GM21526 (cell line): Measurements from ENCODE around the gene ZNF3.

Experiments used
- ATAC-seq: cut with Tn5 transposase; IDR thresholded peaks from one replicate; pipeline ENCODE4 v1.9.1; 2021; ENCODE audit warnings: moderate library complexity; ENCODE audit not compliant: unreplicated experiment, low FRiP score

ZNF3 gene

GRCh38 chr7:100111156-100111555 is 29.6 kb upstream of the ZNF3 start:
- no peak for ATAC-seq

GRCh38 chr7:100109521-100110163 is 28.1 kb upstream of the ZNF3 start:
- no peak for ATAC-seq

GRCh38 chr7:100107890-100108289 is 26.4 kb upstream of the ZNF3 start:
- ATAC-seq: no peak

DNA sequence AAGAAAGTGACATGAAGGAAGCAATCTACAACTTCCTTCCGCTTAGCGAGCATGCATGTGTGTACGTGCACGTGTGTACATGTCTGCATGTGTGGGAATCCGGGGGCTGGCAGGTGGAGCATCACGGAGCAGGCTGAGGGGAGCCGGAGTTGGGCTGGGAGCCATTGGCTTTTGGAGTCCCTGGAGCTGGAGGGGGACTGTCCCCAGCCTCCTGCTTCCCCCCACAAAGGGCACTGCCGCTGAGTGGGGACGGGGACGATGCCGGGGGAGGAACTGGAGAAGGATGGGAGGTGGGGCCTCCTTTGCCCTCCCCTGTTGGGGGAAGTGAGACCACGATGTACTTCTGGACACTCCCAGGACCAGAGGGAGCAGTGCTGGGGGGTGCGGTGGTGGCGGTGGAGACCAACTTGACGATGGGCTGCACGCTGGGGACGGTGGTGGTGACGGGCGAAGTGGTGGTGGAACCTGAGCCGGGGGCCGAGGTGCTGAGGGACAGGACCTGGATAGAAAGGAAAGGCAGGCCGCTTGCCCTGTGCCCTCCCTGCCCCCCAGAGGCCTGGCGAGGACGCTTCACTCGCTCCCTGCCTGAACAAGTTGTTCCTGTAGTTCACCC is 25.7 kb upstream of the ZNF3 start:
- ATAC-seq: no peak

DNA sequence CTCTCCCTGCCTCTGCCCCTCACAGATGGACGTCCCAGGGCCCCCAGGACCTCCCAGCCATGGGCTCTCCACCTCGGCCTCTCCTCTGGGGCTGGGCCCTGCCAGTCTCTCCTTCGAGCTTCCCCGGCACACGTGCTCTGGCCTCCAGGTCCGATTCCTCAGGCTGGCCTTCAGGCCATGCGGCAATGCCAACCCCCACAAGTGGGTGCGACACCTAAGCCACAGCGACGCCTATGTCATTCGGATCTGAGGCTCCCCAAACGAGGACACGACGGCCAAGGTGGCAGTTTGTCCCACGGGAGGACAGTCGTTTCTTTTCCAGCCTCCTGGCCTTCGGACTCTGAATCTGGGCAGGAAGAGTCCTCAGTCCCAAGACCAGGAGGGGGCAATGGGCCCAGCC is 25.1 kb upstream of the ZNF3 start:
- no peak for ATAC-seq

DNA sequence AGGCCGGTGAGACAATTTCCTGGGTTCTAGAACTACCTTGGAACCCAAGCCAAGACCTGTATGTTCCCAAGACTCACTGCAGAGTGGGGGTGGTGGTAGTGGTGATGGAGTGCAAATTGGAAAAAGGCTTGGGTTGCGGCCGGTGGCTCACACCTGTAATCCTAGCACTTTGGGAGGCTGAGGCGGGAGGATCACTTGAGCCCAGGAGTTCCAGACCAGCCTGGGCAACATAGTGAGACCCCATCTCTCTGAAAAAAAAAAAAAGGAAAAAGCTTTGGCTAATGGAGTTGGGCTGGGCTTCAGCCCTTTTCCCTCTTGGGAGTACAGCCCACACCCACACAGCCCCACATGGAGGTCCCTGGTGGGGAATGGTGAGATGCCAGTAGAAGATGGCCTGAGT is 24.0 kb upstream of the ZNF3 start:
- ATAC-seq: no peak

- ATAC-seq: no peak
These were observed 21.7 kb upstream of the ZNF3 start for GRCh38 chr7:100102950-100103840.

DNA sequence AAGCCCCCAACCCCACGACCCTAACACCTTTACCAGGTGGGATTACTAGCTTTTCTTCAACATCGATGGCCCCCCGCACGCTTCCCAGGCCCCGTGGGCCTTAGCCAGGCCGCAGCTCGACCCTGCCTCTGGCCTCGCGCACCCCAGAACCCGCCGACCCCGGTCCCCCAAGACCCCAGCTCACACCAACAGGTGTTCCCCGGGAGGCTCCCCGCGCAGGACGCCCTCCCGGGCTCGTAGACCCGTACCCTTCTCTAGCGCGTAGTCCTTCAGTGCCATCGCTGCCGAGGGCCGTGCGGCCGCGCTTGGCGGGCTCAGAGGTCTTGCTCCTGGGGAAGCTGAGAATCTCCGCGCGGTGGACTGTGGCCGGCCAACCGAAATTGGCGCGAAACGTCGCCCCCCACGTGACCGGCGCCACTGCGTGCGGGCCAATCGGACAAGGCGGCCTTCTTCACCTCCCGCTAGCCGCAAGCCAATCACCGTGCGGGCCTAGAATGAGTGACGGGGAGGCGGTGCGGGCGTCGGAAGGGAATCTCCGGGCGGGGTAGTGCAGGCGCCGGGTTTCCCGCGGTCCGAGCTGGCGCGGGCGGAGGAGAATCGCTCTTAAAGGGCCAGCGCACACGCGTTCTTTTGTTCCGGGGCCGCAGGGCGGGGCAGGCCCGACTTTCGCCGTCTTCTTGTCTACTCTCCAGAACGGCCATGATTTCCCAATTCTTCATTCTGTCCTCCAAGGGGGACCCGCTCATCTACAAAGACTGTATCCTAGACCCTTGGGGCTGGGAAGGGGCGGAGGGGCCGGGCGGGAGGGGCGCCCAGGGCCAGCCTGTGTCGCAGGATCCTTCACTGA is 19.7 kb upstream of the ZNF3 start, which contains the start of the genes AP4M1 and MCM7:
Gene AP4M1, plus strand, starts transcription at position 628 of the 847 bp plus-strand sequence. Its CDS starts 72 bp downstream, at position 700.
Gene MCM7, minus strand, starts transcription at position 382 of the 847 bp plus-strand sequence. Its CDS starts 103 bp downstream, at position 279.
- ATAC-seq: peak; percentile 81

GRCh38 chr7:100100420-100101015 is 19.0 kb upstream of the ZNF3 start:
- peak; percentile 57 for ATAC-seq

DNA sequence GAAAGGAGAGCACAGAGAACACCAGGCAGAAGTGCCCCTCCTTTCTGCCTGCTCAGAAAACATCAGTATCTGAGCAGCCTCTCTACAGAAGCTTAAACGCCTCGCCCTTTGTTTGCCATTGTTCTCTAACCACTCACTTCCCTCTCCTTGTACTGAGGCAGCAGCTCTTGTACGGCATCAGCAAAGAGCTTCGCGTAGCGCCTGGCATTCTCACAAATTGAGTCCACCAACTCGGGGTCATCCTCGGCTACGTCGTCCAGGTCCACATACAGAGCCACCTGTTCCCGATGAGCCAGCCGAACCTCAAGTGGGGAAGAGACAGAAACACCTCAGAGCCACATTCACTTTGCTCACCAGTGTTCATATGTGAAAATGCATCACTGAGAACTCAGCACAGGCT is 17.9 kb upstream of the ZNF3 start:
- no peak for ATAC-seq

- ATAC-seq: no peak
These were observed 17.4 kb upstream of the ZNF3 start for GRCh38 chr7:100098913-100099312.

DNA sequence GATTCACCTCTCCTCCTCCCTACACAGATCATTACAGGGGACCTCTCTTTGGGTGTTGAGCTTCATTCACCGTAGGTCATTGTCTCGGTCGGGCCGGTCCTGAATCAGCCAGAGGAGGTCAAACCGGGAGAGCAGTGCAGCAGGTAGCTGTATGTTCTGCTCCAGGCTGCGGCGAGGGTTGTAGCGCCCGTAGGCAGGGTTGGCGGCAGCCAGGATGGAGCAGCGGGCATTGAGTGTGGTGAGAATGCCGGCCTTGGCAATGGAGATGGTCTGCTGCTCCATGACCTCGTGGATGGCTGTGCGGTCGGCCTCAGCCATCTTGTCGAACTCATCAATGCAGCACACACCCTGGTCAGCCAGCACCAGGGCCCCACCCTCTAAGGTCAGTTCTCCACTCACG is 14.2 kb upstream of the ZNF3 start:
- ATAC-seq: no peak

DNA sequence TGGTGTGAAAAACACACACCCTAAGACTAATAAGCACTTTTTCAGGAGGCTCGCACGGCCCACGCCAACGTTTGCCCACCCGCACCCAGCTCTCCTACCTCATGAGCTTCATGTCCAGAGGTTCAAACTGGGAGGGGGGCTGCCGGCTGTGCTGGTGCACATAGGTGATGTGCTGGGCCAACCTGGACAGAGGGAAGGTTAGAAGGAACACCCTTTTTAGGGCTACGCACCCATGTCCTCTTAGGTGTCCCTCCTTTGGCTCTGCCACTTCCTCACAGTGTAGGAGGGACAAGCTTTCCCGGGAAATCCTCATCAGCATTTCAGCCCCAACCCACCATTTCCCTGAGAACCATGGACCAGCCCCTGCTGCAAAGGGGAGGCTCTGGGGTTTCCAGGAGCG is 13.8 kb upstream of the ZNF3 start:
- ATAC-seq: no peak

GRCh38 chr7:100093925-100094486 is 12.5 kb upstream of the ZNF3 start:
- no peak for ATAC-seq

GRCh38 chr7:100093498-100093897 is 12.0 kb upstream of the ZNF3 start:
- no peak for ATAC-seq

- no peak for ATAC-seq
These were observed 11.5 kb upstream of the ZNF3 start for GRCh38 chr7:100093054-100093453.

GRCh38 chr7:100091411-100092181 is 10.1 kb upstream of the ZNF3 start:
- ATAC-seq: no peak

- ATAC-seq: no peak
These were observed 9.2 kb upstream of the ZNF3 start for GRCh38 chr7:100090527-100091410.
